ENCODE measurements around the gene MORC3. TPM values are rescaled to one million over a fixed set of nuclear protein-coding genes. Genes with fewer than 3 reads are reported as not detected.

The MORC3 gene
- total RNA-seq, 1 experiment from 2014 or later = 15.9 TPM

- intact Hi-C loops (cut with micrococcal nuclease; ENCODE audit: unreplicated experiment) = no loop called here
- Histone ChIP-seq H3K4me3 (no peak overlapping the region), H3F3A (ENCODE audit: insufficient read depth, low read depth) (no peaks in the 10 kb centered on the region), H3K27ac (no peak overlapping the region), H2AFZ (no peak overlapping the region), H3K36me3 (ENCODE audit: low read depth) (no peaks in the 10 kb centered on the region), H3K79me2 (ENCODE audit: low read depth) (no peaks in the 10 kb centered on the region), H4K20me1 (ENCODE audit: insufficient read depth) (no peaks in the 10 kb centered on the region), H3K4me1 (replicated peaks; ENCODE audit: insufficient read depth) (no peaks in the 10 kb centered on the region), H3K27me3 (ENCODE audit: insufficient read depth, low read depth) (no peaks in the 10 kb centered on the region), H3K9me2 (ENCODE audit: insufficient read depth) (no peaks in the 10 kb centered on the region), H3K9me3 (ENCODE audit: insufficient read depth, low read depth) (no peaks in the 10 kb centered on the region), H3K4me2 (no peak overlapping the region)
- ChIA-PET CTCF (interaction anchor here (0.7 kb wide), 1 partner anchor 12 kb away, joined by 5 read pairs; no protein-coding TSS in a partner anchor), POLR2A (ENCODE audit: unreplicated experiment) (interaction anchor here (0.7 kb wide), 1 partner anchor 106 kb away, joined by 3 read pairs; no protein-coding TSS in a partner anchor)
- no peak for TF ChIP-seq CTCF (conservative IDR thresholded peaks at IDR 0.05)
- TF ChIP-seq EZH2 (IDR thresholded peaks at IDR 0.05; ENCODE audit: low read depth) = no peak
- BruUV-seq (replicated peaks) = no TSS peak
- no peak for DNase-seq
Measured at GRCh38 chr21:36395353-36396111, 75.5 kb downstream of the MORC3 start.

GRCh38 chr21:36396325-36396724, 76.3 kb downstream of the MORC3 start:
- Histone ChIP-seq H3K4me2 (no peak overlapping the region), H3K4me1 (replicated peaks; ENCODE audit: insufficient read depth) (no peaks in the 10 kb centered on the region), H3K9me2 (ENCODE audit: insufficient read depth) (no peaks in the 10 kb centered on the region), H3K36me3 (ENCODE audit: low read depth) (no peaks in the 10 kb centered on the region), H4K20me1 (ENCODE audit: insufficient read depth) (no peaks in the 10 kb centered on the region), H3K9me3 (ENCODE audit: insufficient read depth, low read depth) (no peaks in the 10 kb centered on the region), H3K4me3 (no peak overlapping the region), H2AFZ (no peak overlapping the region), H3K27me3 (ENCODE audit: insufficient read depth, low read depth) (no peaks in the 10 kb centered on the region), H3F3A (ENCODE audit: insufficient read depth, low read depth) (no peaks in the 10 kb centered on the region), H3K79me2 (ENCODE audit: low read depth) (no peaks in the 10 kb centered on the region), H3K27ac (no peak overlapping the region)
- intact Hi-C loops (cut with micrococcal nuclease; ENCODE audit: unreplicated experiment) = no loop called here
- no peak for DNase-seq
- BruUV-seq (replicated peaks) = no TSS peak
- ChIA-PET CTCF (interaction anchor here (0.7 kb wide), 1 partner anchor 13 kb away, joined by 5 read pairs; no protein-coding TSS in a partner anchor), POLR2A (ENCODE audit: unreplicated experiment) (no interaction called here)
- no peak for TF ChIP-seq EZH2 (IDR thresholded peaks at IDR 0.05; ENCODE audit: low read depth)
- TF ChIP-seq CTCF (conservative IDR thresholded peaks at IDR 0.05) = no peak

- no peak for DNase-seq
- intact Hi-C loops (cut with micrococcal nuclease; ENCODE audit: unreplicated experiment) = no loop called here
- Histone ChIP-seq H4K20me1 (ENCODE audit: insufficient read depth) (no peaks in the 10 kb centered on the region), H3K4me2 (no peak overlapping the region), H3K9me3 (ENCODE audit: insufficient read depth, low read depth) (no peaks in the 10 kb centered on the region), H3K4me3 (no peak overlapping the region), H3K36me3 (ENCODE audit: low read depth) (no peaks in the 10 kb centered on the region), H3K9me2 (ENCODE audit: insufficient read depth) (no peaks in the 10 kb centered on the region), H2AFZ (no peak overlapping the region), H3F3A (ENCODE audit: insufficient read depth, low read depth) (no peaks in the 10 kb centered on the region), H3K4me1 (replicated peaks; ENCODE audit: insufficient read depth) (no peaks in the 10 kb centered on the region), H3K27ac (no peak overlapping the region), H3K27me3 (ENCODE audit: insufficient read depth, low read depth) (no peaks in the 10 kb centered on the region), H3K79me2 (ENCODE audit: low read depth) (no peaks in the 10 kb centered on the region)
- ChIA-PET CTCF (interaction anchor here (0.6 to 0.7 kb wide), 2 partner anchors 30 to 39 kb away, joined by 3 to 5 read pairs; no protein-coding TSS in a partner anchor), POLR2A (ENCODE audit: unreplicated experiment) (no interaction called here)
- TF ChIP-seq CTCF (conservative IDR thresholded peaks at IDR 0.05) = no peak
- no peak for TF ChIP-seq EZH2 (IDR thresholded peaks at IDR 0.05; ENCODE audit: low read depth)
- BruUV-seq (replicated peaks) = no TSS peak
Measured at GRCh38 chr21:36396971-36397370, 77.0 kb downstream of the MORC3 start.
